ENCODE results near the gene OR2T35.
"Not testable (repeated sequence)": the region's sequence is repeated elsewhere in the genome, so short reads cannot be mapped to it uniquely, and the experiment has no call there.

Gene OR2T35, protein sequence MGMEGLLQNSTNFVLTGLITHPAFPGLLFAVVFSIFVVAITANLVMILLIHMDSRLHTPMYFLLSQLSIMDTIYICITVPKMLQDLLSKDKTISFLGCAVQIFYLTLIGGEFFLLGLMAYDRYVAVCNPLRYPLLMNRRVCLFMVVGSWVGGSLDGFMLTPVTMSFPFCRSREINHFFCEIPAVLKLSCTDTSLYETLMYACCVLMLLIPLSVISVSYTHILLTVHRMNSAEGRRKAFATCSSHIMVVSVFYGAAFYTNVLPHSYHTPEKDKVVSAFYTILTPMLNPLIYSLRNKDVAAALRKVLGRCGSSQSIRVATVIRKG

DNA sequence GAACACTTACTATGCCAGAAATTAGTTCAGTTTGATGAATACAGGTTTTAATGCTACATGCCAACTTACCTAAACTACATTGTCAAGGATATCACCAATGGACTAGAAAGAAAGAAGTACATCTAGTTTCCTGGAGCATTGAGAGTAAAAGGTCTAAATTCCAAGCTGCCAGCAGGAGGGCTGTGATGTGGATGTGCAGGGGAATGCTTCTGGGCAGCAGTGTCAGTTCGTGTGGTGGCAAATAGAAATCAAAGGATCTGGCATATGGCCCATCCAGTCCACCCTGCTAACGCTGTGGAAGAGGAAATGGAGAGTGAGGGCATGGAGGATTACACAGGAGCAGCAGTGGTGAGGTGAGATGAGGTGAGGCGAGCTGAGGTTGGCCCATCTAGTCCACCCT lies at the start of gene OR2T35:
OR2T35 (minus strand) TSS at position 101 of the 400 bp plus-strand sequence. CDS start 6,020 bp downstream, outside the sequence.
- DNase-seq (ENCODE audit: low read depth in 2 of 2), result not testable (repeated sequence)

DNA sequence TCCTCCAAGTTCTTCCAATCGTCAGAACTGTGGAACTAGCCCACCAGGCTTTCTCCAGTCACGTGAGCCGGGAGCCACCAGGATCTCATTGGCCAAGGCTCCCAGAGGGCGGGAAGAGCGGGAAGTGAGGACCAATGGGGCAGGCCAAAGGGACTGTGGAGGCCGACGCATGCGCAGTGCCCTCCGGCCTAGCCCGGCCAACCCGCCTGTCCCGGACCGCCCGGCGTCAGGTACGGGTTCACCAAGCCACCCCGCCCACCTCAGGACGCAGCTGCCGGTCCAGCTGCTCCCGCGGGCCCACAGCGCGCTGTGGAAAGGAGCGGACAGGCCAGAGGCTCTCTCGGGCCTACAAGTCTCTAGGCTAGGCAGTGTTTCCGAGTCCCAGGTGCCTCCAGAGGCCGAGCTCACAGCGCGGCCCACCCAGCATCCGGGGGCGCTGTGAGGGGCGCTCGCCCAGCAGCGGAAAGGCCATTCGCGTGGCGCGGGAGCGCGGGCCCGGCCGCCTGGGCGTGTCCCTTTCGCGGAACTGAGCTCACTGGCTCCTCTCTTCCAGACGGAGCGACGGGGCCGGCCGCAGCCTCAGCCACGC lies 46.6 kb upstream of the OR2T35 start:
- DNase-seq (ENCODE audit: low read depth in 2 of 2), result no peak

DNA sequence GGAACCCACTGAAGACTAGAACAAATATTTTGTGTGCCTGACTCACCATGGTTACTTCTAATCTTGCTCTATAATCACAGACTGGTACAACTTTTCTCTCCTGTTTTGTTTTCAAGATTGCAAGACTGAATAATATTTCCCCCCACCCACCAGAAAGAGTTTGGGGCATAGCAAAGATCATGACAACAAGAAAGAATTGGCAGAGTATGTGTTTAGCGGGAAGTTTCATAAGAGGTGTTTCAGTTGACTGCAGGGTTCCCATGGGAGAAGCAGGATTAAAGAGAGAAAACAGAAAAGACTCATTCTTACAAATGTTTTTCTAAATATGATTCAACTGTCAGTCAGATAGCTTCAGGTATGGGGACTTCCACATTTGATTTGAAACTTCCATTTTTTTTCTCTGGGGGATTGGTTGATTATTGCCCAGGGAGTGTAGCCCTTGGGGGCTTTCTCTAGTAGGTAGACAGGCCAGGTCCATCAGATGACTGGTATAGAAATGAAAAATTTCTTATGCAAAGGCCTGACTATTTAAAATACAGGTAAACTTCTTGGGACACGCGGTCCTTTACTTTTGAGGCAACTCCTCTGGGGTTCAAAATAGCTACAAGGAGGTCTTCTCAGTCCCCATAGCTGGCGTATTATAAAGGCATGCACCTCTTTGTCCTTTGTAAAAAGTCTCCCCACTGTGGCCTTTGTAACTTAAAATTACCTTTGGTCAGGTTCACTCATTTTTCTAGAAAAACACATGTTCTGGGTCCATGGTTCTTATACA lies 43.6 kb upstream of the OR2T35 start:
- DNase-seq (ENCODE audit: low read depth in 2 of 2), result no peak

DNA sequence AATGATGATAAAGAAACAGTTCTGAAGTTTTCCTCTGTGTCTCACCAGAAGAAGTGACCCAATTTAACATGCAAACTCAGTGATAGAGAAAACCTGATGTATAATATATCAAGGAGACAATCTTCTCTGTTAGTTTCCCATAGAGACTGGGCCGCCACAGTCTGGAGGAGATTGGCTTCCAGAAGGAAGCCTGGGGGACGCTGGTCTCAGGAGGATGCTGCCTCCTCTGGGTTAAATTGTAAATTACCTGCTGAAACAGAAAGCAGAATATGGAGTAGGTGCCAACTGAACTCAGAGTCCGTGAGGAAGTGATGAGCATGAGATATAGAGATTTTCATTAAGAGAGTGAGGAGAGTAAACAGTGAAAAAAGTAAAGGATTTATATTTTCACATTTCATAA lies 41.7 kb upstream of the OR2T35 start:
- DNase-seq (ENCODE audit: low read depth in 2 of 2), result no peak

DNA sequence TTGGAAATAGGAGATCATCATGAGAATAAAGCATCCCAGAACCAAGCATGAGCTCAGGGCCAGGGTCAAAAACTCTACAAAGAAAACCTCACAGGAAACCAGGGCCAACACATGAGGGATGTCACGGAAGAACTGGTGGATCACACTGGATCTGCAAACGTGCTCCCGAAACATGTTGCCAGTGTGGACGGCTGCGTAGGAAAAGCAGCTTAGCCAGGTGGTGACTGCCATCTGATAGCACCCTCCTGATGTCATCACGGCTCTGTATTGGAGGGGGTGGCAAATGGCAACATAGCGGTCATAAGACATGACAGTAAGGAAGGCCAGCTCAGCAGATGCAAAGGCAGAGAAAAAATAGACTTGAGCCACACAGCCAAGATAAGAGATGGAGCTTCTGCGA lies 36.6 kb upstream of the OR2T35 start:
- no peak for DNase-seq (ENCODE audit: low read depth in 2 of 2)

DNA sequence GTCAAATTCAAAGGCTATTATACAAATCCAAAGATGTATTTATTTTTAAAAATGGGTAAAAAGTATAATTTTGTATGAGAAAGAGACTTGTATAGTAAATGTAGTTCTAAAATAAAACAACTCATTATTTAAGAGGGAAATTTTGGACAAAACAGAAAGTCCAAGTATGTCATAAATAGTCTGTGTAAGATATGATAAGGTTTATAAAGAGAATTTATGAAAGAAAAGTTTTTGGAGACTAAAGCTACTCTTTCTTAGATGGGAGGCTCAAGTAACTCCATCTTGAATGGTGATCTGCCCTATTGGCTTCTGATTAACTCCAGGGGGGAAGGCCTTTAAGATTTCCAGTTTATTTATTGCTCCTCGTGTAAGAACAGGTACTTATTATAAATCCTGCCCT lies 24.9 kb upstream of the OR2T35 start:
- DNase-seq (ENCODE audit: low read depth in 2 of 2), result no peak

DNA sequence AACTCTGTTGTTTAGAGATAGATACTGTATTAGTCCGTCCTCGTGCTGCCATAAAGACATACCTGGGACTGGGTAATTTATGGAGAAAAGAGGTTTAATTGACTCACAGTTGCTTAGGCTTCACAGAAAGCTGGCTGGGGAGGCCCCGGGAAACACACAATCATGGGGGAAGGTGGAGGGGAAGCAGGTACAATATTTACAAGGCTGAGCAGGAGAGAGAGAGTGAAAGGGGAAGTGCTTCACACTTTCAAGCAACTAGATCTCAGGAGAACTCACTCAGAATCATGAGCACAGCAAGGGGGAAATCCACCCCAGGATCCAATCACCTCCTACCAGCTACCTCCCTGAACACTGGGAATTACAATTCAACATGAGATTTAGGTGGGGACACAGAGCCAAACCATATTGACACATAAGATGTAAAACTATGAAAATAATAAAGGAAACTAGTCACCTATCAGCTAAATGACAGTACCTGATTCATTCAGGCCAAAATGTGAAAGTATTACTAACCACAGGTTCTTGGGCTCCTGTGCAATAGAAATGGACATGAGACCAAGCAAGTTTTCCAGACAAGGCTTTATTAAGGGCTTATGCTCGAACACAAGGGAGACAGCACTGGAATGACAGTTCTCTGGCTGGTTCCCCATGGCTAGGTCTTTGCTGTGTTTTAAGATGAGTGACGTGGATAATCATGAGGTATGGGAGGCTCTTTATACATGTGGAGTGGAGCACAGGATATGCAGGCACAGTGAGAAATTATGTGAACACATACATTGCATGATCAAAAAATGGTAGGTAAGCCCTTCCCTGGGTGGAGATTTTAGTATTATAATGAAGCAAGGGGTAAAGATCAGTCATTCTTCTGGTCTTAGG lies 18.6 kb upstream of the OR2T35 start:
- DNase-seq (ENCODE audit: low read depth in 2 of 2), result not testable (repeated sequence)

DNA sequence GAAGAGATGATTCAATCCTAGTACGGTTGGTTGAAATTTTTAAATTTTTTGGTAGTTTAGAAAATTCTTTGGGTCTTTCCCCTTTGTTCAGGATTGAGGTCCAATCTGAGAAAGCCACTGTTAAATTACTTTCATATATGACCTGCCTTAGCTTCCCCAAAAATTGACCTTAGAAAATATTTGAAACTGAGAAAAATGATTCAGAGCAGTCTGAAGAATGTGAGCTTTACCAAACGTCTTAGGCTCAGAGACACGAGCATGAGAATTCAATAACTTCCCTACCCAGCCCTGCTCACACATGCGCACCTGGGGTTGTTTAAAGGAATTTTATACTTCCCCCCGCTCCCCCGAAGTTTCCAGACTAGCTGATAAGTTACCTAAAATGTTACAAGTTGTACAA lies 11.7 kb upstream of the OR2T35 start:
- not testable (repeated sequence) for DNase-seq (ENCODE audit: low read depth in 2 of 2)

DNA sequence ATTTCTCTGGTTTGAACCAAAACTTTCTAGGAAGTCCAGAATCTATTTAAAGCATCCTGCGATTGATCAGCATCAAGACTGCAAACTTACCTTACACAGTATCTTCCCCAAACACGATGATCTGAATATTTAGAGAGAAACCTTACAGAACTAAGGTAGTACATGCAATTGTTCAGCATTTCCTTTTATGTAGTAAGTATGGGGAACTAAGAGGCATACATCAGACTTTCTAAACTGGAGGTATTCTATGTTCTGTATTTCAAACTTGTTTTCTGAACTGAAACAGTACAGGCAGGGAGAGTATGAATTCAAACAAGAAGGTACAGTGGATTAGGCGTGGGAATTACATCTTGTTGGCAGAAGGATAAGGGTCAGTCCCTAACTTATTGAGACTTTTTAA lies 10.3 kb upstream of the OR2T35 start, which contains the start of gene OR2T27:
OR2T27 (minus strand) TSS at position 175 of the 400 bp plus-strand sequence. CDS start 4,644 bp downstream, outside the sequence.
- DNase-seq (ENCODE audit: low read depth in 2 of 2), result not testable (repeated sequence)

DNA sequence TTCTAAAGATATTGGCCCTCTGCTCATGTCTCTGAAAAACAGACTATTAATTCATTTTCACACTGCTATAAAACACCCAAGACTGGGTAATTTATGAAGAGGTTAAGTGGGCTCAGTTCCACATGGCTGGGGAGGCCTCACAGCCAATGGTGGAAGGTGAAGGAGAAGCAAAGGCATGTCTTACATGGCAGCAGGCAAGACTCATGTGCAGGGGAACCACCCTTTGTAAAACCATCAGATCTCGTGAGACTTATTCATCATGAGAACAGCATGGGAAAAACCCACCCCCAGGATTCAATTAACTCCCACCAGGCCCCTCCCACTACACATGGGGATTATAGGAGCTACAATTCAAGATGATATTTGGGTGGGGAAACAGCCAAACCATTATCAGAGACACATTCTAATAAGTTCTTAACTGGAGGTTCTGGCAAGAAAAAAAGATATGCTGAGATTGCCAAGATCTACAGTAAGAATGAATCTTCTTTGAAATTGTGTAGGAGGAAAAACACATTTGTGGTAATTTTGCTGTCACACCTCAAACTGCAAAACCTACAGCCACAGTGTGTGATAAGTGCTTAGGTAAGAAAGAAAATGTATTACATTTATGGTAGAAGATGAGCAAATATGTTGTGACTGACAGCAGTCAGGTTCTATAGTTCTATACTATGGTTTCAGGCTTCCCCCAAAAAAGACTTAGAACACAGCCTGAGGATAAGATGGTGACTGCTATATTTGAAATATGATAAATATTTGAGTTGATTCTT lies 3.9 kb upstream of the OR2T35 start:
- not testable (repeated sequence) for DNase-seq (ENCODE audit: low read depth in 2 of 2)

DNA sequence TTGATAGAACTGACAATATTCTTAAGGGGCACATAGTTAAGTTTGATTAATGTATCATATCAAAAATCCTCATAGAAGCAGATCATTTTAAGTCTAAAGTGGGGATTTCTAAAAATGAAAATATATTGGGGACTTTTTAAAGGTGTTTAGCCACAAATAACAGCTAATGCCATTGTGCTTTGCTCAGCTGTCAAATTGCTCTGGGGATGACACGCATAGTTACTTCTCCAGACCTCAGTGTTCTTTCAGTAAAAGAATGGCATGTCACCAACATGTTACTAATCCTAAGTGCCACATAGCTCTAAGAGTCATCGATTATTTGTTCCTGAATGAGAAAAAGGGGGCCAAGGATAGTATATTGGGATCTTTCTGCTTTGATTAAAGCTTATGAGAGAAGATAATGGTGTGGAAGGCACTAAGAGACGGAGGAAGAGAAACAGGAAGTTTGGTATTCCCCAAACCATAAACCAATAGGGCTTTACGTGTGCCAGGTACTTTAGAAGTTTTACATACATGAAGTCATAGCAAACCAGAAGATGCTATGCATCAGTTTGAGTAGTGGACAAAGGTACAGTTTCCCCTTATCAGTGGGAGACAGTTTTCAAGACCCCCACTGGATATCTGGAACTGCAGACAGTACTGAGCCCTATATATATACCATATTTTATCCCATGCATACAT lies 2.0 kb downstream of the OR2T35 start:
- not testable (repeated sequence) for DNase-seq (ENCODE audit: low read depth in 2 of 2)

DNA sequence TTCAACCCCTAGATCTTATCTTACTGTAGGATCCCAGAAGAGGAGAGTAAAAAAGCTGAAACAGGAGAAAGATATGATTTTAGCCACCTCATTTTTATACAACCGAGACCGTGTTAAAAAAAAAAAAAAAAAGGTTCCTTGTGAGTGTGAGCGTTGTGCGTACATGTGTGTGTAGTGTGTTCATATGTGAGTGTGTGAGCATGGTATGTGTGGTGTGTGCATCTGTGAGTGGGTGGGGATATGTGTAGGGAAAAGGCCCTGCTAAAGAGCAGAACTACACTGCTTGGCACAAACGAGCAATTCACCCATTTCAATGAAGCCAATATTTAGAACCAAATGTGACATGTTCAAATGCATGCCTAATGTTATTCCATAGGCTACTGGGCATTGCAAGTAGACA lies 3.5 kb downstream of the OR2T35 start:
- DNase-seq (ENCODE audit: low read depth in 2 of 2), result not testable (repeated sequence)

DNA sequence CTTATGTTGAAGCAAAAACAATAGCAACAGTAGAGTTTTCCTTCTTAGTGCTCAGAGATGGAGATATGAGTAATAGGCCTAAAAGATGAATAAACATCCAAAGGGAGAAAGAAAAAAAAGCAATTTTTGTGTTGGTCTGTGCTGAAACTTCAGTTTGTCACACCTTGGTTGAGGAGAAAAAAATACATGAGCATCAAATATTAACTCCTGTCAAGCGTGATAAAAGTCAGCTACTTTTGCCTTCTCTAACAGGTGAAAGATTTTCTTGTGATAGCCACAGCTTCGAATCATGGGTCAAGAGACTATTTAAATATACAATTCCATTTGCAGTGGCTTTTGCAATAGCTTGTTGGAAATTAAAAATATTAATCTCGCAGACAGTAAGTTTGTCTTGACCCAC lies 4.2 kb downstream of the OR2T35 start:
- DNase-seq (ENCODE audit: low read depth in 2 of 2), result not testable (repeated sequence)

DNA sequence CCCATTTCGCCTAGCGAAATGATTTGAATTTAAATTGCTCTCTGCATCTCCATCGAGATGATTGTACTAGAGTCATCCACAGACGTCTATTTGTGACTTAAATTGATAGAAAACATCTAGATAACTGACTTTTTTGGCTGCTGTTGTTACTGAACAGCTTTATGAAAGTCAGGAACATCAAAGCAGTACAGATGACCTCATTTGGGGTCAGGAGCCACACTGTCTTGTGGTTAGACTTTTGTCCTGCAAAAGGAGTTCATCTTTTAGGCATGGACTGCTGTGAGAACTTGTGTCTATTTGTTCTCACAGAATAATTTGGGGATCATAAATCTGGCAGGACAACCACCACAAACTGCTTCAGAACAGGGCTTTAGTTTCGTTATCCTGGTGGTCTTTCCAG lies 5.4 kb downstream of the OR2T35 start:
- not testable (repeated sequence) for DNase-seq (ENCODE audit: low read depth in 2 of 2)

DNA sequence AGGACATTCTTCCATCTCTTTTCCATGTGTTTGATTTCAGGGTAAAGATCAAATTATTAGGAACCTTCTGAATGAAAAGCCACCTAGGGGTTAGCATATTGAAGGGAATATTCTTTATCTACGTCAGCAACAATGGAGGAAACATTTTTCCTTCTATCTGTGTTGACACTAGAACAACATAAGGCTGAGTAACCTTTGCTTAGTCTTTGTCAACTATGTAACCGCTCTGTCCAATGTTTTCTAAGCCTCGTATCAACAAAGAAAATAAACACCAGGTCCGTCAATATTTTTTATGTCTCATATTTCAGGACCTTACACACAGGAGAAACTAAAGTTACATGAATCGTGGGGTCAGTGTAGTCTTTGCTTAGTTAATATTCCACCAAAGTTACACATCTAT lies 8.5 kb downstream of the OR2T35 start:
- not testable (repeated sequence) for DNase-seq (ENCODE audit: low read depth in 2 of 2)

DNA sequence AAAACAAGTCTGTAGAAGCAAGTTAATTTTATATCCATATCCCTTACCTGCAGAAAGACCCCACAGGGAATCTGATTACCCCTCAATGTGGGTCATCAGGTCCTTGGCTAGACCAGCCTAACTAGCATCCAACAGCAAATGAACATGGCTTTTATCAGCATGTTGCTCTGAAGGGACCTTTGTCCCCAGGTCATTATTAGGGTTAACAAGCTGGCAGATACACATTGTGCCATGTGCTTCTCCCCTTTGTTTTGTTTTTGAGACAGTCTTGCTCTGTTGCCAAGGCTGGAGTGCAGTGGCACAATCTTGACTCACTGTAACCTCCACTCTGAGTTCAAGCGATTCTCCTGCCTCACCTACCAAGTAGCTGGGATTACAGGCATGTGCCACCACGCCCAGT lies 10.1 kb downstream of the OR2T35 start, which contains the start of gene OR2T11:
OR2T11 (minus strand) TSS at position 101 of the 400 bp plus-strand sequence. CDS start 7,963 bp downstream, outside the sequence.
- DNase-seq (ENCODE audit: low read depth in 2 of 2), result not testable (repeated sequence)

DNA sequence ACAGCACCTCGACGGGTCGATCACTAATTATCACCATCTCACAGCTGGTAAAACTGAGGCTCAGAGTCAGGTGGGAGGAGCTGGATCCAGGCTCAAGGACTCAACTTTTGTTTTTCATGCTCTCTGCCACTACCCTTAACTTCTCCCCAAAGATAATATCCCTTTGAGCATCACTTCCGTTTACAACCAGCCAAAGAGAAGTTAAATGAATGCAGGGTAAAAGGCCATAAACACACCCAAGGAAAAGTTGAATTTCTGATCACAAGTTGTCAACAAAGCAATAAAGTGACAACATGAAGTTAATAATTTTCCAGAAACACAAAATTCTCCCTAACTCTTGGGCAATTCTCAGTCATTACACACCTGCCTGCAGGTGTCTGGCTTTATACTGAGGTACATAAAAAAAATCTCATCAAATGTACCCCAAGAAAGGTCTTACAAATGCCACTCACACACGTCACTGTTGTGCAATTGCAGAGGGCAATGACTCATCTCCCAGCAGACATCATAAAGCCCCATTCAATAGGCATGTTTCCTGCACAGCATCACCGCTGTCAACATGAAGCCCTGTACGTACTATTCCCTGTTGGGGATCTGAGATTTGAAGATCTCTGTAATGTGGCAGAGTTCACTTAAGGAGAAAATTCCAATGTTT lies 13.6 kb downstream of the OR2T35 start:
- no peak for DNase-seq (ENCODE audit: low read depth in 2 of 2)

DNA sequence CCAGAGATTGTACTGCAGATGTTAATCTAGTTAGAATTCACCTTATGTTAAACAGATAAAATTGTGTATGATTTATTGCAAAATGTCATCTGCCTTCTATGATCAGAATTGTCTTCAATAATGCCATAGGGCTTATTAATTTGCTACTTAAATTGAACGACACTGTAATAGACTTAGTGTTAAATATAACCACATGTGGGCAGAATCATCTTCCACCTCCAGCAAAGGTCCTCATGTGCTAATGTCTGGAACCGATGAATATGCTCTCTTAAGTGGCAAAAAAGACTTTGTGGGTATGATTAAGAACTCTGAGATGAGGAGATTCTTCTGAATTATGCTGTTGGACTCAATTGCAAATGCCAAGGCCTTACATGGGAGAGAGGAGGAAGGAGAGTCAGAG lies 14.5 kb downstream of the OR2T35 start:
- no peak for DNase-seq (ENCODE audit: low read depth in 2 of 2)
